Measurements from ENCODE around the gene CHRNB1. TPM values are rescaled to one million over a fixed set of nuclear protein-coding genes. Genes with fewer than 3 reads are reported as not detected.
A peak's percentile ranks its signal among the peaks of the same experiment; 100 is the strongest.

CHRNB1 gene
- total and polyA plus RNA-seq, 10 of the 15 experiments (the other 5 are each of a cell fraction or from before 2014, with no cell fraction given), result 5.8 to 14.8 (median 11.3) TPM

DNA sequence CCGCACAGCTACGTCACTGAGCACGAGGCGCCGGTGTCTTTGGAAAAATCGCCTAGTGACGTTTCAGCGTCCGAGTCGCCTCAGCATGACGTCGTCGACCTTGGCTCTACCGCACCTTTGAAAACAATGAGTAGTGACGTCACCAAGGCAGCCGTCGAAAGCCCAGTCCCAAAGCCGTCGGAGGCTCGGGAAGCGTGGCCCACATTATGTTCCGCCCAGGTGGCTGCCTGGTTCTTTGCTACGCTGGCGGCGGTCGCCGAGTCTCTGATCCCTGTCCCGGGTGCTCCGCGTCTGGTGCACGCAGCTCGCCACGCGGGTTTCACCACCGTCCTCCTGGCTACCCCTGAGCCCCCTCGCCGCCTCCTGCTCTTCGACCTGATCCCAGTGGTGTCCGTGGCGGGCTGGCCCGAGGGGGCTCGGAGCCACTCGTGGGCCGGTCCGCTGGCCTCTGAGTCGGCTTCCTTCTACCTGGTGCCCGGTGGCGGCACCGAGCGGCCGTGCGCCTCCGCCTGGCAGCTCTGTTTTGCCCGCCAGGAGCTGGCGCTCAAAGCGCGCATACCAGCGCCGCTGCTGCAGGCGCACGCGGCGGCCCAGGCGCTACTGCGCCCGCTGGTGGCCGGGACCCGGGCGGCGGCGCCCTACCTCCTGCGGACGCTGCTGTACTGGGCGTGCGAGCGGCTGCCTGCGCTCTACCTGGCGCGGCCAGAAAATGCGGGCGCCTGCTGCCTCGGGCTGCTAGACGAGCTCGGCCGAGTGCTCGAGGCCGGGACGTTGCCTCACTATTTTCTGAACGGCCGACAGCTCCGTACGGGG is 8.1 kb upstream of the CHRNB1 start (continued):
- no peak for TF ChIP-seq ZNF622 (IDR thresholded peaks at IDR 0.05)
- no peak for TF ChIP-seq ZSCAN29 (IDR thresholded peaks at IDR 0.05)
- TF ChIP-seq EGR1 (IDR thresholded peaks at IDR 0.05; ENCODE audit: borderline replicate concordance in 1 of 2, low read depth in 2 of 2, low read length in 2 of 2), result peak in 1 of 2 experiments; percentile 27; a peak in 1 of 3 replicates
- no peak for TF ChIP-seq E2F8 (IDR thresholded peaks at IDR 0.05; ENCODE audit: low read depth, partially characterized antibody)
- no peak for TF ChIP-seq IRF3 (IDR thresholded peaks at IDR 0.05)
- TF ChIP-seq MTA2 (IDR thresholded peaks at IDR 0.05; ENCODE audit: low read depth), result no peak
- TF ChIP-seq, protein P1, sequence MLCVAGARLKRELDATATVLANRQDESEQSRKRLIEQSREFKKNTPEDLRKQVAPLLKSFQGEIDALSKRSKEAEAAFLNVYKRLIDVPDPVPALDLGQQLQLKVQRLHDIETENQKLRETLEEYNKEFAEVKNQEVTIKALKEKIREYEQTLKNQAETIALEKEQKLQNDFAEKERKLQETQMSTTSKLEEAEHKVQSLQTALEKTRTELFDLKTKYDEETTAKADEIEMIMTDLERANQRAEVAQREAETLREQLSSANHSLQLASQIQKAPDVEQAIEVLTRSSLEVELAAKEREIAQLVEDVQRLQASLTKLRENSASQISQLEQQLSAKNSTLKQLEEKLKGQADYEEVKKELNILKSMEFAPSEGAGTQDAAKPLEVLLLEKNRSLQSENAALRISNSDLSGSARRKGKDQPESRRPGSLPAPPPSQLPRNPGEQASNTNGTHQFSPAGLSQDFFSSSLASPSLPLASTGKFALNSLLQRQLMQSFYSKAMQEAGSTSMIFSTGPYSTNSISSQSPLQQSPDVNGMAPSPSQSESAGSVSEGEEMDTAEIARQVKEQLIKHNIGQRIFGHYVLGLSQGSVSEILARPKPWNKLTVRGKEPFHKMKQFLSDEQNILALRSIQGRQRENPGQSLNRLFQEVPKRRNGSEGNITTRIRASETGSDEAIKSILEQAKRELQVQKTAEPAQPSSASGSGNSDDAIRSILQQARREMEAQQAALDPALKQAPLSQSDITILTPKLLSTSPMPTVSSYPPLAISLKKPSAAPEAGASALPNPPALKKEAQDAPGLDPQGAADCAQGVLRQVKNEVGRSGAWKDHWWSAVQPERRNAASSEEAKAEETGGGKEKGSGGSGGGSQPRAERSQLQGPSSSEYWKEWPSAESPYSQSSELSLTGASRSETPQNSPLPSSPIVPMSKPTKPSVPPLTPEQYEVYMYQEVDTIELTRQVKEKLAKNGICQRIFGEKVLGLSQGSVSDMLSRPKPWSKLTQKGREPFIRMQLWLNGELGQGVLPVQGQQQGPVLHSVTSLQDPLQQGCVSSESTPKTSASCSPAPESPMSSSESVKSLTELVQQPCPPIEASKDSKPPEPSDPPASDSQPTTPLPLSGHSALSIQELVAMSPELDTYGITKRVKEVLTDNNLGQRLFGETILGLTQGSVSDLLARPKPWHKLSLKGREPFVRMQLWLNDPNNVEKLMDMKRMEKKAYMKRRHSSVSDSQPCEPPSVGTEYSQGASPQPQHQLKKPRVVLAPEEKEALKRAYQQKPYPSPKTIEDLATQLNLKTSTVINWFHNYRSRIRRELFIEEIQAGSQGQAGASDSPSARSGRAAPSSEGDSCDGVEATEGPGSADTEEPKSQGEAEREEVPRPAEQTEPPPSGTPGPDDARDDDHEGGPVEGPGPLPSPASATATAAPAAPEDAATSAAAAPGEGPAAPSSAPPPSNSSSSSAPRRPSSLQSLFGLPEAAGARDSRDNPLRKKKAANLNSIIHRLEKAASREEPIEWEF (IDR thresholded peaks at IDR 0.05; ENCODE audit: insufficient replicate concordance, low read depth, low read length), result no peak
- TF ChIP-seq NKRF (conservative IDR thresholded peaks at IDR 0.05), result peak; percentile 80
- no peak for TF ChIP-seq YBX1 (IDR thresholded peaks at IDR 0.05)
- TF ChIP-seq PAX5 (IDR thresholded peaks at IDR 0.05; ENCODE audit: borderline replicate concordance, low read depth, low read length), result no peak
- peak; percentile 71 for TF ChIP-seq YY1 (IDR thresholded peaks at IDR 0.05; ENCODE audit: low read depth, low read length)
- TF ChIP-seq IRF4 (IDR thresholded peaks at IDR 0.05; ENCODE audit: low read depth, low read length), result no peak
- TF ChIP-seq RAD51 (IDR thresholded peaks at IDR 0.05), result no peak
- TF ChIP-seq KDM1A (IDR thresholded peaks at IDR 0.05; ENCODE audit: borderline replicate concordance), result no peak
- TF ChIP-seq, protein P2, sequence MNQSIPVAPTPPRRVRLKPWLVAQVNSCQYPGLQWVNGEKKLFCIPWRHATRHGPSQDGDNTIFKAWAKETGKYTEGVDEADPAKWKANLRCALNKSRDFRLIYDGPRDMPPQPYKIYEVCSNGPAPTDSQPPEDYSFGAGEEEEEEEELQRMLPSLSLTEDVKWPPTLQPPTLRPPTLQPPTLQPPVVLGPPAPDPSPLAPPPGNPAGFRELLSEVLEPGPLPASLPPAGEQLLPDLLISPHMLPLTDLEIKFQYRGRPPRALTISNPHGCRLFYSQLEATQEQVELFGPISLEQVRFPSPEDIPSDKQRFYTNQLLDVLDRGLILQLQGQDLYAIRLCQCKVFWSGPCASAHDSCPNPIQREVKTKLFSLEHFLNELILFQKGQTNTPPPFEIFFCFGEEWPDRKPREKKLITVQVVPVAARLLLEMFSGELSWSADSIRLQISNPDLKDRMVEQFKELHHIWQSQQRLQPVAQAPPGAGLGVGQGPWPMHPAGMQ (IDR thresholded peaks at IDR 0.05; ENCODE audit: borderline replicate concordance), result no peak
- no peak for TF ChIP-seq WRNIP1 (IDR thresholded peaks at IDR 0.05; ENCODE audit: borderline replicate concordance, low read depth, low read length)
- peak; percentile 70 for TF ChIP-seq MXI1 (IDR thresholded peaks at IDR 0.05; ENCODE audit: low read depth, low read length)

Measured in GM12878 (cell line).